IPS-11a (cell line): ENCODE measurements around the gene LEPROT.
"Not testable (repeated sequence)": the region's sequence is repeated elsewhere in the genome, so short reads cannot be mapped to it uniquely, and the experiment has no call there.

Experiments used
- H3K4me3 ChIP-seq: one replicate; pipeline ENCODE4 v1.5.1; 2013; ENCODE audit warnings: low read depth, low read length, control low read depth

Gene LEPROT

DNA sequence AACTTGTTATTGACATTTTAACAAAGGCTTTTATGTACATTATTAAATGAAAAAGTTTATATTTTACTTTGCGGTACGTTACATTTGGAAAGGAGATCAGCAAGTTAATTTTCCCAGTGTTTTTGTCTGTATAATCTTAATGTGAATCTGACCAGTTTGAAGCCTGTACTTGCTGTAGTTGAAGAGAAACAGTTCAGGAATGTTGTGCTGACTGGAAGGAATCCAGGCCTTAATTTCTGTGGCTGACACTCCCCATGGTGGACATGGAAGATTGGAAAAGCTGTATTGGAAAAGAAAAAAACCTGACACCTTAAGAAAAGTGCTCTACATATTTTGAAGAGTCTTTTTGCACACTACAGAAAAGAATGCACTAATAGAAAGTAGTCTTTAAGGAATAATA lies 15.5 kb downstream of the LEPROT start:
- H3K4me3 ChIP-seq, result no peak overlapping the region

DNA sequence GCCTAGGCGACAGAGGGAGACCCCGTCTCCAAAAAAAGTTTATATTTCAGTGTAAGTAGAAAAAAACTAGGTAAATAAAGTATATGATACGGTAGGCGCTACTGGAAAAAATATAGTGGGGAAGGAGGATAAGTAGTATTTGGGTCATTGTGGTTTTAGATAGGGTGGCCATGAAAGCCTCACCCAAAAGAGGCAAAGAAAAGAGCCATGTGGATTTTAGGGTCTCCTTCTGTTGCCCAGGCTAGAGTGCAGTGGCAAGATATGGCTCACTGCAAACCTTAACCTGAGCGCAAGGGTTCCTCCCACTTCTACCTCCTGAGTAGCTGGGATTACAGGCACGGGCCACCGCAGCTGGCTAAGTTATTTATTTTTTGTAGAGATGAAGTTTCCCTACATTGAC lies 17.1 kb downstream of the LEPROT start:
- no peak overlapping the region for H3K4me3 ChIP-seq

DNA sequence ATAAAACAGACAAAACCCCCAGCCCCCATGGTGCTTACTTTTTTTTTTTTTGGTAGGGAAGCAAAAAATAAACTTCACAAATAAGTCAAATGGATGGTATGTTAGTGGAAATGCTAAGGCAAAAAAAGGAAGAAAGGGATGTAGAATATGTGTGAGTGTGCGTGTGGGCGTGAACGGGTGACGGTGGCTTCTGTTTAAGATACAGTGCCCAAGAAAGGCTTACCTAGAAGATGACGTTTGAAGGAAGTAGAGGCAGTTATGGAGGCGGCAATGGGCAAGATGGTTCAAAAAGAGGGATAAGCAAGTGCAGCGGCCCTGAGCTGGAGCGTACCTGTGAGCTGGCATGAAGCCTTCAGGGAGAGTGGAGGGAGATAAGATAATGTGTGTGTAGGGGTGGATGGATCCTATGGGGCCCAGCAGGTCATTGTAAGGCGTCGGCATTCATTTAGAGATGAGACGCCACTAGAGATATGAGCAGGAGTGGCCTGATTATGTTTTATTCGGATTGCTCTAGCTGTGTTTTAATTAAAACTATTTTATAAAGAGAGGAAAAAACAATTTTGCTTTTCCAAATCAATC lies 19.9 kb downstream of the LEPROT start:
- no peak overlapping the region for H3K4me3 ChIP-seq

DNA sequence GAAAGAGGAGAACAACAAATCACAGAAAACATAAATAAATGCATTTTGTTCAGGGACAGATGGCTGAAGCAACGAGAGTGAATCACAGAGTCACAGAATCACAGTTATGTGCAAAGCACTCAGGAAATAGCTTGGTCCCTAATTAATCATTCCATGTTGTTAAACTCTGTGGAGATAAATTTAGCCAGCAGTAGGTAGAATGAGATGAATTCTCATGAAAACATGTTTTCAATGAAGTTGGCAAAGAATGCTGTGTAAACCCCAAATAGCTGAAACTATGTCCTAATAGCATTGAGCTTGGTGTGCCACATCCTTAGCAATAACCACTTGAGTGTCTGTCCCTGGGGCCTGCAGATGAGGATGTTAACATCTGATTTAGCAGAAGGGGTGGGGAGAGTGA lies 20.4 kb downstream of the LEPROT start:
- H3K4me3 ChIP-seq, result no peak overlapping the region

DNA sequence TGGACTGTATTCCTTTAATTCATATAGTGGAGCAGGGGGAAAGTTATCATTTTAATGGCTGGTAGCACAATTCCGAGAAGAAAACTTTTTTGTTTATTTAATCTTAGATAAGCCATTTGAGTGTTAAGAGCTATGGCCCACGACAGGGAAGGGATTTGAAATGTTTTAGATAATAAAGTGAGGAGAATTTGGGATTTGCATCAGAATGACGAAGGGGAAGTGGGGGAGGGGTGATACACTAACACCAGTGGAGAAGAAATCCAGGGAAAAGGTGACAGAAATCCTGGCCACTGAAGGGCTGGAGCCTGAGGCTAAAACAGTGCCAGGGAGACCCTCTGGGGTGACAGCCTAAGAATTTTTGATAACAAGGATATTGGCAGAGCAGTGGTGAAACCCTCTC lies 21.0 kb downstream of the LEPROT start:
- no peak overlapping the region for H3K4me3 ChIP-seq

DNA sequence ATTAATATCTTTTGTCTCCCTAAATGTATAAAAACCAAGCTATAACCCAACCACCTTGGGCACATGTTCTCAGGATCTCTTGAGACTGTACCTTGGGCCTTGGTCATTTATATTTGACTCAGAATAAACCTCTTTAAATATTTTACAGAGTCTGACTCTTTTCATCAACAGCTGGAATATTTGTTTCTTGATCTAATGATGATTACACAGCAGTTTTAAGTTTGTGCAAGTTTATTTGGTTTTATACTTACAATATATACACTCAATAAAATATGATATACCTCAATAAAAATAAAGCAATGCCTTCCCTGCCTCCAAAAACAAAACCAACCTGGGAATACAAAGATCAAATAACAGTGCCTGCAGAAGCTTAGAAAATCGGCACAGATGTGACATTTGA lies 22.0 kb downstream of the LEPROT start:
- no peak overlapping the region for H3K4me3 ChIP-seq

DNA sequence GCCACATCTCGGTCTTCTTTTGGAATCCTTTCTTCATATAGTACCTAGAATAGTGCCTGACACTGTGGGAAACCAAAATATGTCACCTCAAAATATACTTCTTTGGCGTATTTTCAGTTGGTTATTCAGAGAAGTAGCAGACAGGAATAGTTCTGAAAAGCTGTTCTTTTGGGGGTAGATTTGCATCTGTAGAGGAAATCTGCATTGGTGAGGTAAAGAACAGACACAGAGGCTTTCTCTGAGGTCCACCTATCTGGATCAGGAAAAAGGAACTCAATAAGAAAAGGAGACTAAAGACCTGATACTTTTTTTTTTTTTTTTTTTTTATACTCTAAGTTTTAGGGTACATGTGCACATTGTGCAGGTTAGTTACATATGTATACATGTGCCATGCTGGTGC lies 23.2 kb downstream of the LEPROT start:
- H3K4me3 ChIP-seq, result no peak overlapping the region

DNA sequence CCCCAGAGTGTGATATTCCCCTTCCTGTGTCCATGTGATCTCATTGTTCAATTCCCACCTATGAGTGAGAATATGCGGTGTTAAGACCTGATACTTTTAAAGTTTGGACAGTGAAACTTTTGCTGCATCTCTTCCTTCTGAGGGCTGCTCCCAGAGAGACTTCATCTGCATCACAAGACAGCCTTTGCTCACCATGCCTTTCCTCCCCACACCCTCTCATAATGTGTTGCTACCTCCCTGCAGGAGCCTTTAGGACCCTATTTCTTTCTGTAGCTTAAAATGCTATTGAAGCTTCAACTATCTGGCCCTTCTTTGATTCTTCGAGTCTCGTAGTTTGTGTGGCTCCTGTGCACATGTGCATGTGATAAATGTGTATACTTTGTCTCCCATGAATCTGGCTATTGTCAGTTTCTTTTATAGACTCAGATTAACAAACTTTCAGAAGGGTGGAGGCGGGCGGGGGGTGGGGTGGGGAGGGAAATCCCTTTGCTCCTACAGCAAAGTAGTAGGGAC lies 23.7 kb downstream of the LEPROT start:
- H3K4me3 ChIP-seq, result no peak overlapping the region

DNA sequence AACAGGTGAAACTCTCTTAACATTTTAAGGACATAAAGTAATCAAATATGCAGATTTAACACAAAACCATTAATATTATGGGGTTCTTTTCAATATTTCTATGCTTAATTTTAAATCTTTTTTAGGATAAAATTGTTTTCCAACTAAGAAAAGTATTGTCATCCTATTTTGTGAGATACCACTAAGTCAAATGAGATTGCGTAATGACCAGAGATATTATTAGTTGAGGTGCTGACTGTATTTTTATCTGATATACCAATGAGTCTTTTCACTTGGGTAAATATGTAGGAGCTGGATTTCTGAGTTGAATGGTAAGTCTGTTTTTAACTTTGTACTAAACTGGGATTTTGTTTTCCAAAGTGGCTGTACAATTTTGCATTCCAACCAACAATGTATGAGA lies 25.4 kb downstream of the LEPROT start:
- H3K4me3 ChIP-seq, result no peak overlapping the region

DNA sequence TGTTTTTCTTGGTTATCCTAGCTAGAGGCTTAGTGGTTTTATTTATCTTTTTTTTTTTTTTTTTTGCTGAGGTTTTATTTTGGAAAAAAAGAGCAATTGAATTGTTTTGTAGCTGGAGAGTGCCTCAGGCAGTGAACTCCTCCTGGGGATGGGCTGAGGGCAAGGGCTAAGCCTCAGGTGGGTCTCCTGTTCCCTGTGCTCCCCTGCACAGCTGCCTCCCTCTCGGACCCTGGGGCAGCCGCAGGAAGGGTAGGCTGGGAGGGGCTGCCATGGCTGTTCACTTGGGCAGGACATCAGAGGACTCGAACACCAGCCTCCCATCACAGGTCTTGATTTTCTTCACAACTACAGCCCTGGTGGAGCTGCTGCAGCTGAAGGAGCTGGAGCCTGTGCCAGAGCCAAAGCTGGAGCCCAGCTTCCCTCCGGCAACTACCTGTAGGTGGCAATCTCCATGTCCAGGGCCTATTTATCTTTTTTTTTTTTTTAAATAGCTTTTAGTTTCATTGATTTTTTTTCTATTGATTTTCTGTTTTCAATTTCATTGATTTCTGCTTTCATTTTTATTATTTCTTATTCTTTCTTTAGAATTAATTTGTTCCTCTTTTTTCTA lies 28.9 kb downstream of the LEPROT start:
- H3K4me3 ChIP-seq, result no peak overlapping the region

DNA sequence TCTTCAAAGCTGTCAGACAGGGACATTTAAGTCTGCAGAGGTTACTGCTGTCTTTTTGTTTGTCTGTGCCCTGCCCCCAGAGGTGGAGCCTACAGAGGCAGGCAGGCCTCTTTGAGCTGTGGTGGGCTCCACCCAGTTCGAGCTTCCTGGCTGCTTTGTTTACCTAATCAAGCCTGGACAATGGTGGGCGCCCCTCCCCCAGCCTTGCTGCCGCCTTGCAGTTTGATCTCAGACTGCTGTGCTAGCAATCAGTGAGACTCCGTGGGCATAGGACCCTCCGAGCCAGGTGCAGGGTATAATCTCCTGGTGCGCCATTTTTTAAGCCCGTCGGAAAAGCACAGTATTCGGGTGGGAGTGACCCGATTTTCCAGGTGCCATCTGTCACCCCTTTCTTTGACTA lies 35.2 kb downstream of the LEPROT start:
- H3K4me3 ChIP-seq, result not testable (repeated sequence)

DNA sequence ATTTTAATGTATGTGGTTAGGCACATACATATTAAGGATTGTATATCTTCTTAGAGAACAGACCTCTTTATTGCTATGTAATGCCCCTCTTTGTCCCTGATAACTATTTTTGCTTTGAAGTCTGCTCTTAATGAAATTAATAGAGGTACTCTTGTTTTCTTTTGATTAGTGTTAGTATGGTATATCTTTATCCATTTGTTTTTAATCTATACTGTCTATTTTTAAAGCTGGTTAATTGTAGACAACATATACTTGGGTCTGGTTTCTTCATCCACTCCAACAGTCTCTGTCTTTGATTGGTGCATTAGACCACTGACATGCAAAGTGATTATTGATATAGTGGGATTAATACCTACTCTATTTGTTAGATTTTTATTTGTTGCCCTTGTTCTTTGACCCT lies 36.0 kb downstream of the LEPROT start:
- H3K4me3 ChIP-seq, result no peak overlapping the region

DNA sequence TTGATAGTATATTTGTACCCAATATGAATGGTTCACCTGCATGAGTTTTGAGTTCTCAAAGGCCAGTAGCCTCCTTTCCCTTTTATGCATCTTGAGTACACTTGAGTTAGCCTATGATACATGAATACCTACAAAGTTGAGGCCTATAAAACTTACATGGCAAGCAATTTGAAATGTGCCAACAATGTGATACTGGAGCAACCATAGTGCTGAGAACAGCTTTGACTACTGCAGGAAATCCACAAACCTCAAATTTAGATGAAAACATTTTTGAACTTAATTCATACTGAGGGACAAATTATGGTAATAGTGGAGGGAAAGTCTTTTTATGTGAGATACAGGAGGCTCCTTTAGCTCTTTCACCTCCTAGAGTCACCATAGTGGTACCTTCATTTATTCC lies 37.4 kb downstream of the LEPROT start:
- no peak overlapping the region for H3K4me3 ChIP-seq

DNA sequence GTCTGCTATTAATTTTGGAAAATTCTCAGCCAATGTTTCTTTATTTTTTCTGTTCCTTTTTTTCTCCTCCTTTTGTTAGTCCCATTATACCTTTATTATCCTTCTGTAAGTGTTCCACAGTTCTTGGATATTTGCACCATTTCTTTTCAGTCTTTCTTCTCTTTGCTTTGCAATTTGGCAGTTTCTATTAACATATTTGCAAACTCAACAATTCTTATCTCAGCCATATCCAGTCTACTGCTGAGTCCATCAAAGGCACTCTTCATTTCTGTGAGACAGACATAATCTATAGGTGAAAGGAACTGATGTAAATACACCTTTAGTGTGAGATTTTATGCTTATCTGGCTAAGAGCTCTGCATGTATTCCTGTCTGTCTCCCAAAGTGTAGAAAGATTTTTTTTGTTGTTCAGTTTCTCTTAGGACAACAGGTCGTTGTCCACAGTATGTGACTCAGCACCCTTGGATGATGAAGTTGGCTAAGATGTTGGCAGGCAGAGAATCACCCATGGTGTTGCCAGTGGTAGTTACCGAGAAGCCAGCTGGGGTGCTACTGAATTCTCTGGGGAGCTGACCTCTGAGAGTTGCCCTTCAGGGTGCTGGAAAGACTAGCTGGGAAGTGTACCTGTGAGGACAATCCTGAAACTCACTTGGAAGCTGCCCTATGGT lies 38.4 kb downstream of the LEPROT start:
- no peak overlapping the region for H3K4me3 ChIP-seq

DNA sequence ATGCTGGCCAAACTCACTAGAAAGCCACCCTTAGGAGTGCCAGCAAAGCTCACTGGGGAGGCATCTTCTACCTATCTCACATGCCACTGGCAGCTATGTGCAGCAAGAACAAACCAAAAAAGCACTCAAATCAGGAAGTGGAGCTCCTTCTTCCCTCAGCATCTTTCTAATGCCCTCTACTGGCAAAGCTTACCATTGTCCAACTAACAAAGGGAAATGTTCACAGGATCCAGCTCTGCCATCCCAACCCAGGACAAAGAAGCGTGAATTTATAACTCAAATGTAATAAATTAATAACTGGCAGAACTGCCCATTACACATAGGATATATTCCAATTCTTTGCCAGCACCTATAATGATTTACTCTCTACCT lies 38.9 kb downstream of the LEPROT start:
- no peak overlapping the region for H3K4me3 ChIP-seq

DNA sequence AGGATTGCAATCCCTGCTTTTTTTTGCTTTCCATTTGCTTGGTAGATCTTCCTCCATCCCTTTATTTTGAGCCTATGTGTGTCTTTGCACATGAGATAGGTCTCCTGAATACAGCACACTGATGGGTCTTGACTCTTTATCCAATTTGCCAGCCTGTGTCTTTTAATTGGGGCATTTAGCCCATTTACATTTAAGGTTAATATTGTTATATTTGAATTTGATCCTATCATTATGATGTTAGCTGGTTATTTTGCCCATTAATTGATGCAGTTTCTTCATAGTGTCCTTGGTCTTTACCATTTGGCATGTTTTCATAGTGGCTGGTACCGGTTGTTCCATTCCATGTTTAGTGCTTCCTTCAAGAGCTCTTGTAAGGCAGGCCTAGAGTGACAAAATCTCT lies 45.4 kb downstream of the LEPROT start:
- not testable (repeated sequence) for H3K4me3 ChIP-seq

DNA sequence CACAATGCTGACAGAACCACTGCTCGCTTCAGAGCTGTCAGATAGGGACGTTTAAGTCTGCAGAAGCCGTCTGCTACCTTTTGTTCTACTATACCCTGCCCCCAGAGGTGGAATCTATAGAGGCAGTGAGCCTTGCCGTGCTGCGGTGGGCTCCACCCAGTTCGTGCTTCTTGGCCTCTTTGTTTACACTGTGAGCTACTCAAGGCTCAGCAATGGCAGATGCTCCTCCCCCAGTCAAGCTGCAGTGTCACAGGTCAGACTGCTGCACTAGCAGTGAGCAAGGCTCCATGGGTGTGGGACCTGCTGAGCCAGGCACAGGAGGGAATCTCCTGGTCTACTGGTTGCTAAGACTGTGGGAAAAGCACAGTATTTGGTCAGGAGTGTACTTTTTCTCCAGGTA lies 47.1 kb downstream of the LEPROT start:
- H3K4me3 ChIP-seq, result no peak overlapping the region

DNA sequence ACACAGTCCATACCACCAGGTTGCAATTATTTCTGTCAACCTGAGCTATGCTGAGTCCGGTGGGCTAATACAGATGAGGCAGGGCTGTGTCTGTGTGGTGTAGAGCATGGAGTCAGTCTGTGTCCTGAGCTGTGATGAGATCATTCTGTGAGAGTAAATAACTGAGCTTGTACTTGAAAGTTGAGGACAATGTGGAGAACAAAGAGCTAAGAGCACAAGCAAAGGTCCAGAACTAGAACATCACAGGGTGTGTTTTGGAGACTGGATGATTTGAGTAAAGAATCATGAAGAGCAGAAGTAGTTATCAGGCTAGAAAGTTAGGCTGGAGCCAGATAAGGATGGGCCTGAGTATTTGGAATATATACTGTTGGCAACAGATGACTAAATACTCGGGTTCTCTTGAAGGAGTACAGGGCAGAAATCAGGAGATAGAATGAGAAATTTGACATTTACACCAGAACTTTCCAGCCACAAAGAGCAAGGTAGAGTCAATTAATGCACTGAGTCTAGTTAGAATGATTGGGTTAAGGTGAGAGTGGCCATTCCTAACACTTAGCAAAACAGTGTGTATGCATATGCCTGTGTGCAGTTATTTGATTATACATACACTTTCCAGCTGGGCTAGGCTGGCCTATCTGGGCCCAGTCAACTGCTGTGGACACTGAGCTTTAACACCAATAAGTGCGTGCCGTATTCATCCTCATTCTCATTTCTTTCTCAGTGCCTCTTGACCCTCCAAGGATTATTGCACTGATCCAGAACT lies 48.8 kb downstream of the LEPROT start:
- no peak overlapping the region for H3K4me3 ChIP-seq

DNA sequence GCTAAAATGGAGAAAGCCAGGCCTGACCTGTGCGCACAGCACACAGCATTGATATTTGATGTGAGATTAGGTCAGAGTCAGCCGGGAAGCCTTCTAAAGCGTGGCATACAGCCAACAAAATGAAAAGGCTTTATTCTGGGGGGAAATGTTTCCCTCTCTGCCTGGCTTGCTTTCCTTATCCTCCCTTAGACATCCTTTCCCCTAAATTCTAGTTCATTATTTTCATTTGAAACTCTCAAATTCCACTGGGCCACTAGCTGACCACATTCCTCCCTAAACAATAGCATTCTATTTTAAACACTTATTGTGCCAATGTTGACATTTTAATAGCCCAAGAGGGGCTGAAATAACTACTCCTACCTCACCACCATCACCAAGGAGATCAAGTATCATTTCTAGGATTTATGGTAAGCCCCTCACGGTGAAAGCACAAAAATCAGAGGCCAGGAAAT lies 49.4 kb downstream of the LEPROT start:
- no peak overlapping the region for H3K4me3 ChIP-seq

DNA sequence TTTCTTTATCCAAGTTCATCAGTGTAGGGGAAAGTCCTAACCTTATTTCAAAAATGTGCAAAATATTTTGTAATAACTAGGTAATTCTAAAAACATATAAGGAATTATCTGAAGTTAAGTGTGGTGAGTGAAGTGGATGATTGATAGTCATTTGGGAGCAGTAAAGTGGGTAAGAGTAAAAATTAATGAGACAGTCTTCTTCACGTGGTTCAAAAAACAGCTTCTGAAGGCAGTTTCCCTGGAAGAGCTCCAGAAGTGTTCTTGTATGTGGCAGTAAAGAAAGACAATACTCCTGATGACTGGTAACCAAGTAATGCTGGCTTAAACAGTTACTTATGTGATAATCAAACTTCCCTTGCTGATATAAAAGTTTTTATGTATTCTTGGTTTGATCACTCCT lies 50.3 kb downstream of the LEPROT start:
- no peak overlapping the region for H3K4me3 ChIP-seq

DNA sequence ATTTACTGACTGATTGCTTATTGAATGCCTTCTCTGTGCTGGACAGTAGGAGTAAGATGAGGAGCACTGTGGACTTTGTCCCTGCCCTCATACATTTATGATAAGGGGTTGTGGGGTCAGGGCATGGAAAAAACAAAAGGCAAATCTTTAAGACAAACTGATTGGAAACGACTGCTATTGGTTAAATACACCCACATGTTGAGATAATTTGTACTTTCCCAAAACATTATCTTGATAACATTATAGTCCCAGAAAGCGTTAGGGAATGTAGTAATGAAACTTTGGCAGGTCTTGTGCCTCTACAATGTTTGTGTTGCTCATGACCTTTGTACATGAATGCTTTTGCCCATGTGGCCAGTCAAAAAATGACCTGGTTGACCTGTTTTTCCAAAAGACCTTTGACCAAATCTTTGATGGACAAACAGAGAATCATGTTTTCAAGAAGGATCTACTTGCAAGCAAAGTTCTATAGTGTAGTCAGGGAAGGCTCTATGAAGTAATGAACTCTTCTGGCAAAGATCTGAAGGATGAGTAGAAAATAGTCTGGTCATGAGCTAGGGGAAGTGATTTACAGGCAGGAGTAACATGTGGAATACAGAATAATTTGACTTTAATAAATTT lies 50.9 kb downstream of the LEPROT start:
- no peak overlapping the region for H3K4me3 ChIP-seq
